Fibroblast of the aortic adventitia (primary cell): ENCODE results near the gene ACVRL1. TPM values are rescaled to one million over a fixed set of nuclear protein-coding genes. Genes with fewer than 3 reads are reported as not detected.

Source experiments
- DNase-seq: peaks from one replicate; pipeline ENCODE4 v3.0.0-alpha.2; 2010; ENCODE audit warnings: low read depth
- H3K4me3 ChIP-seq: 2 replicates; pipeline ENCODE4 v1.5.1; 2011; ENCODE audit warnings: low read depth, mild to moderate bottlenecking, control low read depth, low read length, moderate library complexity
- CTCF ChIP-seq: IDR thresholded peaks from 2 replicates; pipeline ENCODE4 v1.5.1; 2011; ENCODE audit warnings: mild to moderate bottlenecking, low read length, control low read depth, inconsistent platforms; ENCODE audit not compliant: insufficient read depth
- total RNA-seq: library from RNA; depleted of rRNA; stranded (reverse); fragments of >200 nt; gene quantifications from 2 replicates; pipeline ENCODE4 v1.2.3, GENCODE V29; 2012; ENCODE audit warnings: low replicate concordance

Gene ACVRL1
- total RNA-seq, 1 donor = 56.5 TPM

DNA sequence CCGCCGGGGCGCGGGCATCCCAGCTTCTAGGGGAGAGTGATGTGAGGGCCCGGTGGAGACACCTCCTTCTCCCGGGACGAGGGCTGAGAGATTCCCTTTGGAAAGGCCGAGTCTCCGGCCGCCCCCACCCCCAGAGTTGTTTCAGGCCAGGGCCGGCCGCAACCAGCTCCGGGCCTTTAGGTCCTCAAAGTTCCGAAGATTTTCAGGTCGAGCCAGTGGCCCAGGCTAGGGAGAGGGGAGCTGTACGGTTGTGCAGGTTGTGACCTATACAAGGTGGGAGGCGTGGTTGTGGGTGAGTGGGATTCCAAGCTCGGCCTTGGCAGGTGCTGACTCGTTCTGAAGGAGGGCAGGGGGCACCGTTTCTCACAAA, 37.8 kb upstream of the ACVRL1 start:
- H3K4me3 ChIP-seq = no peak overlapping the region
- no peak for TF ChIP-seq CTCF
- no peak for DNase-seq

DNA sequence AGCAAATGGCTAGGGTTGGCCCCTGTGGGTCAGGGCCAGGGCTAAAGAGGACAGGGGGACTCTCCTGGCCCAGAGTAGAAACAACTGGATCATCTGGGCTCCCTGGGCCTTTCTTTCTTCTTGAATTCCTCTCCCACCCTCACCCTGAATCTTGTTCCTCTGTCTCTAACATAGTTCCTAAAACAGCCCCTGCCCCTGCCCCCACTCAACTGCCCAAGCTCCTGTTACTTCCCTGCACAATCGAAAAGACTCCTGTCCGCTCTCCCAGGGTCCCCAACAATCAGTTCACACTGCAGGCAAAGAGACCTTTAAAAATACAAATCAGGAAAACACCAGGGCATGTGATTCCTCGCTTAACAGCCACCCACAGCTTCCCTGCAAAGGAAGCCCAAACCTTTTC, 37.4 kb upstream of the ACVRL1 start:
- H3K4me3 ChIP-seq = no peak overlapping the region
- DNase-seq = no peak
- no peak for TF ChIP-seq CTCF

DNA sequence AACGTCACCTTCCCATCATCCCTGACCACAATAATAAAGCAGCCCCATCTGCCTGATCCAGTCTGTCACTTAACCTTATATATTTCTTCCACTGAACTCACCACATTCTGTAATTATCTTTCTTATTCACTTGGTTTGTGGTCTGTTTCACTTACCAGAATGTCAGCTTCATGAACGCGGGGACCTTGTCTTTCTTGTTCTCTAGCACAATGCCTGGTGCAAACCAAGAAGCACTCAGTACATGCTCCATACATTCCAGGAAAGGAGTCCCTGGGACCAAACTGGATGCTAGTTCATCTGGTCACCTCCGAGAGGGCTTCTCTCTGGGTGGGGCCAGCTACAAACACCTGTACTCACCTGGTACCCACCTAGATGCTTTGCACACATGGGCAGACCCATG, 36.8 kb upstream of the ACVRL1 start:
- no peak for DNase-seq
- no peak overlapping the region for H3K4me3 ChIP-seq
- TF ChIP-seq CTCF = no peak

- H3K4me3 ChIP-seq = no peak overlapping the region
- no peak for DNase-seq
- TF ChIP-seq CTCF = no peak
Measured at GRCh38 chr12:51871126-51871525, 36.2 kb upstream of the ACVRL1 start.

DNA sequence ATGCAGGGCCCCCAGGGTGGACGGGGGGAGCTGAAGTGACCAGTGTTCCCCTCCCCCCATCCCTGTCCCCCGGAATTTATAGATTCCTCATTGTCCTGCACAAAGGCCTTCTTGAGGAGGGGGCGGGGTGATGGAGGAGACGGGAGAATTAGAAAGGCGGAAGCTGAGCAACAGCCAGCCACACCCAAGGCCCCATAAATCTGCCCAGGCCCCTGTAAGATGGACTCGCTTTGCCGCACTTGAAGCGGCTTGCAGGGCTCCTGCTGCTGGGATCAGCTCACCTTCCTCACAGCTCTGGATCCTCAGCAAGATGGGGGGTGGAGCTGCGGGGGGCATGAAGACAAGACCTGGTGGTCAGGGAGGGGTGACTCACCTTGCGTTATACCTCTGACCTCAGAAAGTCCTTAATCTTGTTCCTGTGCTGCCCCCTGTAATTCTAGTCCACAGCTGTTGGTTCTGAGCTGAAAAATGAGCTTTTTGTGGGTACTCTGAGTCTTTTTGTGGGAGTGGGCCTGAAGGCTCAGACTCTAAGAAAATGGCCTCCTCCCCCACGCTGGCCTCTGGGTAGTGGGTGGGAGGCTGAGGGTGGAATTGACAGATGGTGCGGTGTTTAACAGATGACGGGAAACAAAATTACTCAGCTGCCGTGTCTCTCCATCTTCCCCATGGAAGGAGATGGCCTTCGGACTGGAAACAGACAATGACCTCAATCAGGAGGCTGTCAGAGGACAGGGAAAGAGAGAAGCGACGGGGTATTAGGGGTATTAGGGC, 35.2 kb upstream of the ACVRL1 start:
- no peak for DNase-seq
- H3K4me3 ChIP-seq = no peak overlapping the region
- TF ChIP-seq CTCF = no peak

GRCh38 chr12:51872689-51872981, 34.7 kb upstream of the ACVRL1 start:
- no peak overlapping the region for H3K4me3 ChIP-seq
- no peak for TF ChIP-seq CTCF
- no peak for DNase-seq
